IPS-15b (cell line): Measurements from ENCODE around the gene SLC25A51.

Experiments used
- H3K27me3 ChIP-seq: one replicate; pipeline ENCODE4 v1.6.1; 2013; ENCODE audit warnings: low read length; ENCODE audit not compliant: control insufficient read depth, insufficient read depth
- H3K36me3 ChIP-seq: one replicate; pipeline ENCODE4 v1.6.1; 2013; ENCODE audit warnings: low read length; ENCODE audit not compliant: control insufficient read depth, insufficient read depth
- H3K4me1 ChIP-seq: one replicate; pipeline ENCODE4 v1.6.1; 2013; ENCODE audit warnings: mild to moderate bottlenecking, low read length; ENCODE audit not compliant: control insufficient read depth, insufficient read depth
- H3K4me3 ChIP-seq: one replicate; pipeline ENCODE4 v1.5.1; 2013; ENCODE audit warnings: low read depth, low read length
- H3K9ac ChIP-seq: one replicate; pipeline ENCODE4 v1.6.1; 2013; ENCODE audit warnings: low read depth, mild to moderate bottlenecking, low read length
- H3K9me3 ChIP-seq: one replicate; pipeline ENCODE4 v1.6.1; 2013; ENCODE audit warnings: mild to moderate bottlenecking, low read length; ENCODE audit not compliant: control insufficient read depth, insufficient read depth

The SLC25A51 gene, protein sequence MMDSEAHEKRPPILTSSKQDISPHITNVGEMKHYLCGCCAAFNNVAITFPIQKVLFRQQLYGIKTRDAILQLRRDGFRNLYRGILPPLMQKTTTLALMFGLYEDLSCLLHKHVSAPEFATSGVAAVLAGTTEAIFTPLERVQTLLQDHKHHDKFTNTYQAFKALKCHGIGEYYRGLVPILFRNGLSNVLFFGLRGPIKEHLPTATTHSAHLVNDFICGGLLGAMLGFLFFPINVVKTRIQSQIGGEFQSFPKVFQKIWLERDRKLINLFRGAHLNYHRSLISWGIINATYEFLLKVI

DNA sequence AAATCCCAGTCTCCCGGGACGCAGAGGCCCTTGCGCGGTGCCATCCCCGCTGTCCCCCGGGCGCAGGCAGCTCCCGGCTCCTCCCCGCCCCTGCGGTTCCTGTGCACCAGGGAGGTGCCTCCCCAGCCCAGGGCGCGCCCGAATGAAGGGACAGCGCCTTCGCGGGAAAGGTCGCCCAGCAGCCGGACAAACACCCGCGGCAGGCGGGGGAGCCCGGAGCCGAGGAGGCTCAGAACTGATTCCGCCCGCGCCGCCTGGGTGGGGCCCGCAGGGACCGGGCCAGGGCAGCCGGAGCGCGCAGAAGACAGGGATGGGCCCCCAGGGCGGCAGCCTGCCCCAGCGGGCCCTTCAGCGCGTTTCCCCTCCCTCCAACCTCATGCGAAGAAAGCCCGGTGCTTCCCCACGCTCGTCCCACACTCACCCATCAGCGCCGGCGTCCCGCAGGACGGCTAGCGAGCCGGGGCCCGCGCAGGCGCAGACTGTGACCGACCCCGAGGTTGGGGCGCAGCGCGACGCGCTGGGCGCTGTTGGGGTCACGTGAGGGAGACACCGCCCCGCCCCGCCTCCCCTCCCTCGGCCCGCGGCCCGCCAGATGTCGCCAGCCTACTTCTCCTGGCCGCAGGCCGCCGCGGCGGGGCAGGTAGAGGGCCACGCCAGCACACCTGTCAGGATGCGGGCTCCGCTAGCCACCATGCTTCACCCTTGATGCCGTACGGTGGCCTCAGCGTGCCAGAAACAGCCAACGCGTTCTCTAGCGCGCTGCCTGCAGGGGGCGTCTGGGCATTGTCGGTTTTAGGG lies at the start of gene SLC25A51:
SLC25A51 (minus strand) TSS at position 481 of the 798 bp plus-strand sequence. CDS start 15,577 bp downstream, outside the sequence.
- no peaks in the 10 kb centered on the region for H3K27me3 ChIP-seq
- H3K9ac ChIP-seq: peak within 1 kb of the TSS; percentile 76

DNA sequence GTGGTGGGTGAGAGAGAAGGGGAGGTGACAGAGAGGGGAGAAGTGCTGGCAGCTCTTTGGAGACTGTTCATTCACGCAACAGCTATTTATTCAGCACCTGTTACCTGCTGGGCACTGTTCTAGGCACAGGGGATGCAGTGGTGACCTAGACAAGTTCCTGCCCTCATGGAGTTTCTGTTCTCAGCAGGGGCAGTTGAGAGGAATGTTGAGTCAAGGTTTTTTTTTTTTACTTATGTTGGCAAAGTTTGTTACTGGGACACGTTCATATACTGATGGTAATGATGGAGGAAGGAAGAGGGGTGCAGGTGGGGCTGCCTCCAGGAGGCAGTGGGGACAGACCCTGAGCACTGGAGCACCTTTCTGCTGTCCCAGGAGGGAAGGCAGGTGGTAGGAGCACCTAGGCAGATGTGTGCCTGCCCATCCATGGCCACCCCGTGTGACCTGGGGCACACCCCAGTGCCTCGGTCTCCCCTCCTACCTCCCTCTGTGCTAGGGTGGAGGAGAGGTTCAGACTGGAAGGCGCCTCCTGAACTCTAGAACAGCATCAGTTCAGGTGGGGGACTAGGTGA lies 49.4 kb upstream of the SLC25A51 start:
- H3K27me3 ChIP-seq: no peaks in the 10 kb centered on the region
- H3K4me3 ChIP-seq: no peak overlapping the region
- H3K9me3 ChIP-seq: no peaks in the 10 kb centered on the region
- H3K36me3 ChIP-seq: no peaks in the 10 kb centered on the region
- no peak overlapping the region for H3K9ac ChIP-seq
- no peaks in the 10 kb centered on the region for H3K4me1 ChIP-seq

More for the DNA sequence above, at the start of gene SLC25A51:
- H3K4me3 ChIP-seq: peak within 1 kb of the TSS; percentile 97
- H3K4me1 ChIP-seq: peaks cover 6% of the 10 kb centered on the region
- H3K36me3 ChIP-seq: no peaks in the 10 kb centered on the region
- H3K9me3 ChIP-seq: no peaks in the 10 kb centered on the region

DNA sequence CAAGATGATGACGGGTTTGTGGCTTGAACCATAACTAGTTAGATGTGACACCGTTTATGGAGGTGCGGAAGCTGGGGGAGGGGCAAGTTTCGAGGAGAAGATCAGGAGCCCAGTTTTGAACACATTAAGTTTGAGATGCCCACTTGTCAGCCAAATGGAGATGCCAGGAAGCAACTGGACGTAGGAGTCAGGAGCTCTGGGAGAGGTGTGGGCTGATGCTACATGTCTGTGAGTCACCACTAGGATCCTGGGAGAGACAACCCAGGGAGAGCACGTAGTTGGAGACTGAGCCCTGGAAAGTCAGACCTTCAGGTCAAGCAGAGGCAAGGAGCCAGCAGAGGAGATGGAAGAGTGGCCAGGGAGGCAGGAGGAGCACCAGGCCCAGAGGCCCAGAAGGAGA lies 48.8 kb upstream of the SLC25A51 start:
- Histone ChIP-seq H3K9ac (no peak overlapping the region), H3K4me1 (no peaks in the 10 kb centered on the region), H3K4me3 (no peak overlapping the region), H3K27me3 (no peaks in the 10 kb centered on the region), H3K36me3 (peaks cover 2% of the 10 kb centered on the region), H3K9me3 (no peaks in the 10 kb centered on the region)

DNA sequence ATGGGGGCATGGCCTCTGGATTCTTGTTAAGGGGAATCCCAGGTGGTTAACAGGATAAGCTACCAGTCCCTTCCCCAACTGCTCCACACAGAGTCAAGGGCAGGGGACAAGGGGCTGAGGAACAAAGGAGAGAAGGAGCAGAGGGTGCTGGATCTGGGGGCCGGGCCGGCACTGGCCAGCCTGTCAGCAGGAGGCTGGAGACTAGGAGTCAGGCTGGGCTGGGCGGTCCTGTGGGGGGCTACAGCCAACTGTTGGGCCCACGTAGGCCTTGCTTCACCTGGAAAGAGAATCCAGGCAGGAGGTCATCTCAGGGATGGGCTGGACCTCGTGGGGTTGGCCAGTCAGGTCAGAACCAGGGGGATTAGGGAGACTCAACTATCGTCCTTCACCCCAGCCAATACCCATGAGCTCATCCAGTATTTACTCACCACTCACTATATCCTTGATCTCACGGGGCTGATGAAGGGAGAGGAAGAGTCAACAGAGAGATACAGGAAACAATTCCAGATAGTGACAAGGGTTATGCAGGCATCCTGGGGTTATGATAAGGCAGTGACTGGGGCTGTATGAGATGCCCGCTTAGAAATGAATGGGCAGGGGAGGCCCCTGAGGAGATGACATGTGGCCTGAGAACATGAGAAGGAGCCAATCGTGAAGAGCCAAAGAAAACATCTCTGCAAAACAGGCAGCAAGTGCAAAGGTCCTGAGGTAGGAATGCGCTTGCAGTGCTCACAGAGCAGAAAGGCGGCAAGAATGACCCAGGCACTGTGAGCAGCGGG lies 47.9 kb upstream of the SLC25A51 start:
- Histone ChIP-seq H3K9me3 (no peaks in the 10 kb centered on the region), H3K36me3 (peaks cover 10% of the 10 kb centered on the region), H3K27me3 (no peaks in the 10 kb centered on the region), H3K4me1 (no peaks in the 10 kb centered on the region), H3K9ac (no peak overlapping the region), H3K4me3 (no peak overlapping the region)

DNA sequence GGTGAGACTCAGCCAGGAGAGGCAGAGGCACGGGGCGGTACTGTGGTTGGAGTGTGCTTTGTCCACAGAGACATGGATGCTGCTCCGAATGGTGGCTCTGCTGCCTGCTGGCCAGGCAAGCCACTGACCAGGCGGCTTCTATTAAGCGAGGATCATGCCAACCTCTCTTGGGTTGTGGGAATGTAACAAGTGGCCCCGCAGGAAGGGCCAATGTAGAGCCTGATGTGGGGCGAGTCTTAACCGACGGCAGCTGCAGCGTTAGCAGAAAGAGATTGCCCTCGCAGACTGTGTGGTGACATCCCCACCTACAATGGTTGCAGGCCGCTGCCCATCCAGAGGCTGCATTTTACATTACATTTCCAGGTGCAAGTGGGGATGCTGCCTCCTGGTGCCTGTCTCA lies 46.6 kb upstream of the SLC25A51 start:
- Histone ChIP-seq H3K9me3 (no peaks in the 10 kb centered on the region), H3K27me3 (no peaks in the 10 kb centered on the region), H3K4me3 (no peak overlapping the region), H3K36me3 (peaks cover 15% of the 10 kb centered on the region), H3K4me1 (no peaks in the 10 kb centered on the region), H3K9ac (no peak overlapping the region)

DNA sequence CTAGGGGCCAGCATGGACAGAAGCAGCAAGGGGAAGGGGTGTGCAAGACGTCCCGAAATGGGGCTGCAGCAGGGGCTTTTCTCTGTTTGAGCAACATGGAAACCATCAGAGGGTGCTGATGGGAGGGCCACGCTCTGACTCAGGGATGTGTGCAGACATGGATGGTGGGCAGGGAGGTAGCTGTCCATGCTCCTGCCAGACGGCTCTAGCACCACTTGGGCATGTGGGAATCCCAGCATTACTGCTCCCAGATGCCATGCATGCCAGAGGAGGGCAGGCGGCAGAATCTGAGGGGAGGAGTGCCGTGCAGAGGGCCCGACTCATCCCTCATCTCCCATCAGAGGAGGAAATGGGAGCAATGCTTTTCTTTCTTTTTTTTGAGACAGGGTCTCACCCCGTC lies 45.6 kb upstream of the SLC25A51 start:
- peaks cover 15% of the 10 kb centered on the region for H3K36me3 ChIP-seq
- H3K9me3 ChIP-seq: no peaks in the 10 kb centered on the region
- H3K9ac ChIP-seq: no peak overlapping the region
- no peaks in the 10 kb centered on the region for H3K27me3 ChIP-seq
- no peak overlapping the region for H3K4me3 ChIP-seq
- no peaks in the 10 kb centered on the region for H3K4me1 ChIP-seq

DNA sequence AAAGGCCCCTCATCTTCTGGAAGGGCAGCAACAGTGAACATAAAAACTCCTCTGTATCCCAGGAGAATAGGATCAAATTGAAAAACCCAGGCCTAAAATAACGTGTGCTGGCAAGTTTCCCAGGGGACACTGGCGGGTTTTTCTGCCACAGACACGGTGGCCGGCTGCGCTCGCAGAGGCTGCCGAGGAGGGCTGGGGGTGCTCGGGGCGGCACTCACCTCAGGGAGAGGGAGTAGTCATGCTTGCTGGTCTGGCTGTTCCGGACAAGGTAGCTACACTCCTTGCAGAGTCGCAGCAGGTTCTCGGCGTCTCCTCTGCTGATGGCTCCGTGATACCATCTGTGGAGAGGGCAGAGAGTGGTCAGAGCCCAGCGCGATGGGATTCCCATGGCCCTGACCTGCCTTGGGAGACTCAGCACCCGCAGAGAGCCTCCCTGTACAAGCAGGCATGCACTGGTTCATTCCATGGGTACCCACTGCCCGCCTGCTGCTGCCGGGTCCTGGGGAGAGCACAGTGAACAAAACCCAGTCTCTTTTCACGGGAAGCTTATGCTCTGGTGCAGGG lies 44.6 kb upstream of the SLC25A51 start:
- H3K36me3 ChIP-seq: peaks cover 15% of the 10 kb centered on the region
- H3K9me3 ChIP-seq: no peaks in the 10 kb centered on the region
- no peak overlapping the region for H3K9ac ChIP-seq
- no peak overlapping the region for H3K4me3 ChIP-seq
- H3K27me3 ChIP-seq: no peaks in the 10 kb centered on the region
- H3K4me1 ChIP-seq: no peaks in the 10 kb centered on the region

DNA sequence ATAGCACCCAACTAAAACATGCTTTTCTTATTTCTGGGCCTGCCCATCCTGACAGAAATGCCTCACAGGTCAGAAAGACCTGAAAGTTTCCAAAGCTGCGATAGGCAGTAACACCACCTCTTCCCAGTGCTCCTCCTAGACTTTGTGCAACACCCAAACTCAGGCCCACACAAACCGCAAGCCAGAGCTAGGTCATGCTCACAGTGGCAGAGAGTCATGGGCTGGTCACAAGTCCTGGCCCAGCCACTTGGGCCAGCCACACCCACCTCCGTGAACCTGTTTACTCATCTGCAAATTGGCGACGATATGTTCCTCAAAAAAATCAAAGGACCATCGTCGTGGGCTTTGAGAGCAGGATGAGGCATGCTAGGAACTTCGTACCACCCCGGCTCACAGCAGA lies 44.0 kb upstream of the SLC25A51 start:
- Histone ChIP-seq H3K36me3 (peaks cover 15% of the 10 kb centered on the region), H3K9me3 (no peaks in the 10 kb centered on the region), H3K4me3 (no peak overlapping the region), H3K27me3 (no peaks in the 10 kb centered on the region), H3K9ac (no peak overlapping the region), H3K4me1 (no peaks in the 10 kb centered on the region)

DNA sequence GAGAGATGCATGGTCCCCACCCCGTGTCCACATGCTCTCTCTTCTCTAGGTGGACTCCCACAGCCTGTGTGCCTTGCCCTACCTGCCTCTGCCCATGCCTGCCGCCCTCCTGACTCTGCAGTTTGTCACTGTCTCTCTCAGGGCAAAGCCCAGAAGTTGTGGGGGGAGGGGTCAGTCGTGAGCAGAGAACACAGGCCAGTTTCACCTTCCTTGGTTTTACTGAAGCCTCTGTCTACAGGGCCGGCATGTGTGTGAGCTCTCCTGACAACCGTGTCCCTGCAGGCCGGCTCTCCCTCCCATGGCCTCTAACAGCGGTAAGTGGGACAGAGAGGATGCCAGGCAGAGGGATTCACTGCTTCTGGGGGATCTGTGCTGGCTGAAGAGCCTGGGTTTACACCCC lies 43.5 kb upstream of the SLC25A51 start:
- no peak overlapping the region for H3K4me3 ChIP-seq
- no peaks in the 10 kb centered on the region for H3K9me3 ChIP-seq
- no peaks in the 10 kb centered on the region for H3K4me1 ChIP-seq
- no peaks in the 10 kb centered on the region for H3K27me3 ChIP-seq
- H3K36me3 ChIP-seq: peaks cover 15% of the 10 kb centered on the region
- H3K9ac ChIP-seq: no peak overlapping the region

DNA sequence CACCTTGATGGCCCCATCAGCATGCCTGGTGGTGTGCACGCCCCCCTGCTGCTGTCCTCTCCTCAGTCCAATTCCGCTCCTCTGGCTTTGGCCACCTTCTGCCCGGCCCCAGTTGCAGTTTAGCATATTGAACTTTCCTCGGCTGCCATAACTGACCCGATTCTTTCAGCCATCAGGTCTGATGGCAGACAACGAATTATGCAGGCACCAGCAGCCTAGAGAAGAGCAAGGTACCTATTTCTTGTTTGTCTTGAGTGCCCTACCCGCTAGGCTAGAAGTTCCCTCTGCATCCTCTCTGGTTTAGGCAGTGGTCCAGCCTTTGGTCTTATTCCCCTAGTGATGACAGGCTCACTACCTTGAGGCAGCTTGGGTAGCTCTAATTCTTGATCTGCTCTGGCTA lies 43.0 kb upstream of the SLC25A51 start:
- Histone ChIP-seq H3K9ac (no peak overlapping the region), H3K4me1 (no peaks in the 10 kb centered on the region), H3K4me3 (no peak overlapping the region), H3K27me3 (no peaks in the 10 kb centered on the region), H3K9me3 (no peaks in the 10 kb centered on the region), H3K36me3 (peaks cover 15% of the 10 kb centered on the region)

DNA sequence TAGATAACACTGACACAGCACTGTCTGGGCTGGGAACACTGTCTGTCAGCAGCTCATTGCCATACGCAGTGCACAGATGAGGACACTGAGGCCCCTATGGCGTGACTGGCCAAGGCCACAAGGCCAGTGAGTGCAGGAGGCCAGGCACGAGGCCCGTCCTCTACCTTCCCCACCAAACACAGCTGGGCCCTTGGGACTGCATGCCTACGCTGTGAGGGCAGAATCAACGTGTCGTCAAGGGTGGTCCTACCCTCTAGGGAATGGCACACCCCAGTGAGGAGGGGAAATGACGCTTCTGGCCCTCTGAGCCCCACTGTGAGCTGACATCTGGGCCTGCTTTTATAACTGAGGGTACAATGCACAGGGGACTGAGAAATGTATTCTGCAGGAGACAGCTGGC lies 42.1 kb upstream of the SLC25A51 start:
- no peaks in the 10 kb centered on the region for H3K4me1 ChIP-seq
- no peak overlapping the region for H3K4me3 ChIP-seq
- H3K9me3 ChIP-seq: no peaks in the 10 kb centered on the region
- no peak overlapping the region for H3K9ac ChIP-seq
- peaks cover 15% of the 10 kb centered on the region for H3K36me3 ChIP-seq
- H3K27me3 ChIP-seq: no peaks in the 10 kb centered on the region
